ENCODE data around the gene DEFB129.
A peak's percentile ranks its signal among the peaks of the same experiment; 100 is the strongest.
"Not testable (repeated sequence)": the region's sequence is repeated elsewhere in the genome, so short reads cannot be mapped to it uniquely, and the experiment has no call there.

DEFB129 gene

DNA sequence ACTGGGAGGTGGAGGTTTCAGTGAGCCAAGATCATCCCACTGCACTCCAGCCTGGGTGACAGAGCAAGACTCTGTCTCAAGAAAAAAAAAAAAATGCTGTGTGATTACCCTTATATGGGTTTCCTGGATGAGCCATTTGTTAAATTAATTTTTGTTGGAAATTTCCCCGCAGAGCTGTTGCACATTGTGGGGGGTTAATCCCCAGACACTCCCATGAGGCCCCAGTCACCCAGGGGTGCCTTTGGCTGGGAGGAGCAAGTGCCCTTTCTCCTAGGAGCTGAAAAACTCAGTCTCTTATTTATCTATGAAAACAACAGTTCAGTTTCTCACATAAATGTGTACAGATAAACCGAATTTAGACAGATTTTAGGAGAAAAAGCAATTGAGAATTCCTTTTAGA is 25.7 kb downstream of the DEFB129 start:
- DNase-seq (ENCODE audit: low read depth in 4 of 4, low spot score in 1 of 4), result no peak

DNA sequence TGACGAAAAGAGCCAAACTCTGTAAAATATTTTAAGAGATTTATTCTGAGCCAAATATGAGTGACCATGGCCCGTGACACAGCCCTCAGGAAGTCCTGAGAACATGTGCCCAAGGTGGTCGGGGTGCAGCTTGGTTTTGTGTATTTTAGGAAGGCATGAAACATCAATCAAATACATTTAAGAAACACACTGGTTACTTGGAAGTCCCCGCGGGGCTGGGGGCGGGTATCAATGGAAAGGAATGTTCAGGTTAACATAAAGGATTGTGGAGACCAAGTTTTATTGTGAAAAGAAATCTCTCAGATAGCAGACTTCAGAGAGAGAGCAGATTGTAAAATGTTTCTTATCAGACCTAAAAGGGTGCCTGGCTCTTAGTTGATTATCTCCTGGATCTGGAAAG is 26.4 kb downstream of the DEFB129 start:
- not testable (repeated sequence) for DNase-seq (ENCODE audit: low read depth in 4 of 4, low spot score in 1 of 4)

DNA sequence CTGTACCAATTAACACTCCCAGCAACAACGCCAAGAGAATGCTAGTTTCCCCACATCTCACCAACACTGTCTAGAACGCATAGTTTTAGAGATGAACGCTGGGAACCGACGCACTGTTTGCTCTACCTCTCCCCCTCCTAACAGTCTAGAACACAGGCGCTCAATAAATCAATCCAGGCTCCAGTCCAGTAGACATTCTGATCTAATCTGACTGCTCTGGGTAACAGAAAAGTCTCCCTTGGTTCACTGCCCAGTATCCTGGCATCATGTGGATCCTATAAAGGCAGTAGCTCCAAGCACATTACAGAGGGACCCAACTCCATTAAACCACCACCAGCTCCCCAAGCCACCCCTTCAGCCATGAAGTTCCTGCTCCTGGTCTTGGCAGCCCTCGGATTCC is 30.4 kb downstream of the DEFB129 start, which contains the start of gene DEFB132:
DEFB132 (plus strand) TSS at position 306 of the 400 bp plus-strand sequence; CDS start at position 361, 55 bp downstream.
- DNase-seq (ENCODE audit: low read depth in 4 of 4, low spot score in 1 of 4), result no peak

DNA sequence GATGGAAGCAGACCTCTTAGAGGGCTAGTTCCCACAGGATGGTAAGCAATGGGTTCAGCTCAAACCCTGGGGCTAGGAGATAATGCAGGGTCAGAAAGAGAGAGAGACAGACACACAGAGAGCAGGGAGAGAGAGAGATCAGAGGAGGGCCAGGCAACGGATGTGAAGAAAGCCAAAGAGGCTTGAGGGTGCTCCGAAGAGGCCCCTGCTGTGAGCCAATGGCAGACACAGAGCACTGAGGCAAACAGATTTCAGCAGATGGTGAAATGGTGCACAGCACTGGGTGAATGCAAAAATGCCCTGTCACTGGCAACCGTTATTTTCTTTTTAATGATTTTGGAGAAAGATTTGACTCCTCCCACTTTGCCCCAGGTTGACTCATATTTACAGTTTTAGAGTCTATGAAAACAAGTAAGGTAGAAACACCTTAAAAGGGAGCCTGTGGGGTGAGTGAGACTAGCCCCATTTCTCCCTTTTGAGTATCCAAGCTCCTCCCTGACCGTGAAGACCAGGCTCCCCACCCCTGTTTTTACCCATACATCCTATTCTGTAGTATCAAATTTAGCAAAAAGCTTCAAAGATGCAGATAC is 31.3 kb downstream of the DEFB129 start:
- DNase-seq (ENCODE audit: low read depth in 4 of 4, low spot score in 1 of 4), result no peak

DNA sequence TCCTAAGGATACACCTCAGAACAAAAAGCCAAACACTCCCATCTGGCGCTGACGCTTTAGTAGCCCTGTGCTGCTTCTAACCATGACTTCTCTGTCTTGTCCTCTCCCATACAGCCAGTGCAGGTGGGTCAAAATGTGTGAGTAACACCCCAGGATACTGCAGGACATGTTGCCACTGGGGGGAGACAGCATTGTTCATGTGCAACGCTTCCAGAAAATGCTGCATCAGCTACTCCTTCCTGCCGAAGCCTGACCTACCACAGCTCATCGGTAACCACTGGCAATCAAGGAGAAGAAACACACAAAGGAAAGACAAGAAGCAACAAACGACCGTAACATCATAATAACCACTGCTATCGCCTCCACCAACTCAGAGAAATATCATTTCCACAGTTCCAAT is 31.9 kb downstream of the DEFB129 start:
- no peak for DNase-seq (ENCODE audit: low read depth in 4 of 4, low spot score in 1 of 4)

DNA sequence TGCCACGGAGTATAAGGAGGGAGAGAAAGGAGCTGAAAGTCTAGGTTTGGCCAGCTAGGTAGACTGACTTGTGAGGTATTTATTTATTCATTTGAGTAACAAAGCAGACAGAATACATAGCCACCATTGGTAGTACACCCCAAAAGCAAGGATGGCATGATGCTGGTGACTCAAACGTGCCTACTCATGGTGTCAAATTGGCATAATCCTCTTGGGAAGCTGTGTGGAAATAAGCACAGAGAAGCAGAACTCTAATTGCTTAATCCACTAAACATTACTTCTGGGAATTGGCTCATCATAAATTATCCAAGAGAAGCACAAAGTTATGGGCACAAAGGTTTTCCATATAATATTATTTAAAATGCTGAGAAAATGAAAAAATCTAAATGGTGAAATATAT is 32.9 kb downstream of the DEFB129 start:
- DNase-seq (ENCODE audit: low read depth in 4 of 4, low spot score in 1 of 4), result no peak

DNA sequence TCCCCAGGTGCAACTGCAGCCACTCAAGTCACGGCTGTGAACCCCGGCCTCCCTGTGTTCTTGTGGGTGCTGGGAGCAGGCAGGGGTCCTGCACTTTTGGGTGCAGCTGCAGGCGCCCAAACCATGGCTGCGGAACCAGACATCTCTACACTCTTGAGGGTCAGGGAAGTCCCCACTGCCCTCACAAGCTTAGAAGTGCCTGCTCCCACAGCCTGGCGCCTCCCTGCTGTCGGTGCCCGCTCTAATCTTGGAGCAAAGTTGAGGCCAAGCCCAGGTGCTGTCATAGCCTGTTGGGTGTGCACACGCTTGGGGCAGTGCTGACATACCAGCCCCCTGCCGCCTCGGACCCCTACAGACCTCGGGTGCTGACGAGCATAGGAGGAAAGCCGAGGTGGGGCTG is 36.6 kb downstream of the DEFB129 start:
- no peak for DNase-seq (ENCODE audit: low read depth in 4 of 4, low spot score in 1 of 4)

DNA sequence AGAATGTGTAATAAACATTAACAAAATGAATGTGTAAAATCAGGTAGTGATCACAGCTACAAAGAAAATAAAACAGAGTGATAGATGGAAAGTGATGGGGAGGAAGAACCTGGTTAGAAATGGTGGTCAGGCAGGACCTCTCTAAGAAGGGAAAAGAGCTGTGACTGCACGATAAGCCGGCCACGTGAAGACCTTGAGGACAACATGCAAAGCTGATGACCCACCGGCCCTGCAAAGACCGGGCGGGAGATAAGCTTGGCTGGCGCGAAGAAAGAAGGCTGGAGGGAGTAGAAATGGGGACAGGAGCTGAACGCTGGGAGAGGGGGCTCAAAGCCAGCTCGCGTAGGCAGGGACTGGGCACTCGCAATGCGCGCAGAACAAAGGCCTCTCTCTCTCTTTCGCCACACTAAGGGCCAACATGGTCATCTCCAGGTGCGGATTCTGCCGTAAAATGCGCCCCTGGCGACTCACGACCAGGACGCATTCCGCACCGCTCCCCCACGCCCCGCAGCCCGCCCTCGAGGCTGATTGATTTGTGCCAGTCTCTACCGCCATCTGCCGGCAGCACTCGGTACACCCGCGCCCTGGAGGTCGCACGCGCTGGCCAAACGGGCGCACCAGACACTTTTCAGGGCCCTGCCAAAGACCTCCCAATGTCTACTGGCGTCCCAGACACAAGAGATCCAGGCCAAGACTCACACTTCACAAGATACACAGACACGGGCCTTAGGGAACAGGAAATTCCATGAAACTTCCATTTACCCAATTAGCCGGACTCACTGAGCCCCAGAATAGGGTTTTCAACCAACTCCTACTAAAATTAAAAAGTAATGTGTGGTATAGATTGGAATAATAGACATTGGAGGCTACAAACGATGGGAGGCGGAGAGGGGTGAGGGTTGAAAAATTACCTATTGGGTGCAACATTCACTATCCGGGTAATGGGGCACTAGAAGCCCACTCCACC is 39.8 kb downstream of the DEFB129 start:
- DNase-seq (ENCODE audit: low read depth in 4 of 4, low spot score in 1 of 4), result peak; percentile 82 to 96 (median 86)

DNA sequence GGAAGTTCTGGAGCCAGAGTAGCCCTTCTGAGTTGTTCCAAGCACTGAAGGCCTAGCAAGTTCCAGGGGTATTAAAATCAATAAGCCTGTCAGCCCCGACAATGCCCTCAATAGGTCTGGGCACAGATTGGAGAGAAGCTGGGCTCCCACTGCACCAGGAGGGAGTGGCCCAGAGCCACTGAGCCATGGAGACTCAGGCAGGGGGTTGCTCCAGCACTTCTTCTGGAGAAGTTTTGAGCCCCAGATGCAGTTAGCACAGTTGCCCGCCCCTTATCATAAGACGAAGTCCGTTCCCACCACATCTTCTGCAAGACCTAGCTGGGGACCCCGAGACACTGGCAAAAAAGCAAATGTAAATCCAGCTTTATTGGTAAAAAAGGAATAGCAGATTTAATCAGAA is 43.5 kb downstream of the DEFB129 start:
- DNase-seq (ENCODE audit: low read depth in 4 of 4, low spot score in 1 of 4), result no peak

DNA sequence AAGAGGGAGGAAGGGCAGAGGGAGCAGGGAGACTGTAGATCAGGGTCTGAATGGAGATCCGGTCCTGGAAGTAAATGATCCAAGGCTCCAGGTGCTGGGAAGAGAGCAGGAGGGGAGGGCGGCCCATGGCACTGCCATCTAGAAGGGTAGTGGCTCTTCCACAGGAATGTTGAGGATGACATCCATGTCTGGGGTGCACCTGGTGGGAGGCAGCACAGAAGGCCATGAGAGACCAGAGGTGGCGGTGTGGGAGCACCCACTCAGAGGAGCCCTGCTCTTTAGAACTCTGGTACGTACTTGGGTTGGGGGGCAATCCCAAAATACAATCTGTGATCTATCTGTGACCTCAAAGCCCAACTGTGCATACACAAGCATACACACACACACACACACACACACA is 44.0 kb downstream of the DEFB129 start:
- no peak for DNase-seq (ENCODE audit: low read depth in 4 of 4, low spot score in 1 of 4)

DNA sequence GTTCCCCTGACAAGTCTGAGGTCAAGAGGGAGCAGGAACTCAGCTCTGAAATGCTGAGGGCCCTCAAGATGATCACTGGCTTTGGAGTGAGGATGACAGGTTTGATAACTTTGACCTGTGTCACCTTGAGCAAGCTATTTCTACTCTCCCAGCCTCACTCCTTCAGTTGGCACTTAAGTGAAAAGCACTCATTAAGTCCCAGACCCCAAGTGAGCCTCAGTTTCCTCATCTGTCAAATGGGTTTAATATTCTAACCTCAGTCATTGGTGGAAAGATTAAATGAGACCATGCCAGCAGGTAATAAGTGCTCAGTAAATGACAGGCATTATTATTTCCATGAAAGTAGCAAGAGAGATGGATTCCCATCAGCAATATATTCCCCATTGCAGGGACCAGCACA is 44.5 kb downstream of the DEFB129 start:
- no peak for DNase-seq (ENCODE audit: low read depth in 4 of 4, low spot score in 1 of 4)

DNA sequence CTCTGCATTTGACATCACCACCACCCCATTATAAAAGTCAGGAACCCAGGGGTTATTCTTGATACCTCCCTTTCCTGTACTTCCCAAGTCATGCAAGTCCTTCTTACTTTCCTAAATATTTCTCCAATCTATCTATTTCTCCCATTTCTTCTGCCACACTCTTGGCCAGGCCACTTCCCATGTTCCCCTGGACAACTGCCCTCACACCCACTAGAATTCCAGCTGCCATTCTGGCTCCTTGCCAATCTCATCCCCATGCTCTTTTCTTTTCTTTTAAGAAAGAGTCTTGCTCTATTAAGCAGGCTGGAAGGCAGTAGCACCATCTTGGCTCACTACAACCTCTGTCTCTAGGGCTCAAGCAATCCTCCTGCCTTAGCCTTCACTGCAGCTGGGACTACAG is 45.7 kb downstream of the DEFB129 start:
- DNase-seq (ENCODE audit: low read depth in 4 of 4, low spot score in 1 of 4), result no peak

DNA sequence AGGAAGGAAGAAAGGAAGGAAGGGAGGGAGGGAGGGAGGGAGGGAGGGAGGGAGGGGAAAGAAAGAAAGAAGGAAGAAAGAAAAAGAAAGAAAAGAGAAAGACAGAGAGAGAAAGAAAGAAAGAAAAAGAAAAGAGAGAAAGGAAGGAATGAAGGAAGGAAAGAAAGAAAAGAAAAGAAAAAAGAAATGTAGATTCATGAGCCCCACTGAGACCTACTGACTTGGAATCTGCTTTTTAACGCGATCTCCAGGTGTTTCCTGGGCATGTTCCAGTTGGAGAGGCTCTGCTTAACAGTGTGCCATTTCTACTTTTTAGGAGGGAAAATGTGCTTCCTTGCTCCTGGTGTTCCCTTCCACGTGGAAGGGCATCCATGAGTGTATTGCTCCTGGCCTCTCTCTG is 46.8 kb downstream of the DEFB129 start:
- DNase-seq (ENCODE audit: low read depth in 4 of 4, low spot score in 1 of 4), result no peak

DNA sequence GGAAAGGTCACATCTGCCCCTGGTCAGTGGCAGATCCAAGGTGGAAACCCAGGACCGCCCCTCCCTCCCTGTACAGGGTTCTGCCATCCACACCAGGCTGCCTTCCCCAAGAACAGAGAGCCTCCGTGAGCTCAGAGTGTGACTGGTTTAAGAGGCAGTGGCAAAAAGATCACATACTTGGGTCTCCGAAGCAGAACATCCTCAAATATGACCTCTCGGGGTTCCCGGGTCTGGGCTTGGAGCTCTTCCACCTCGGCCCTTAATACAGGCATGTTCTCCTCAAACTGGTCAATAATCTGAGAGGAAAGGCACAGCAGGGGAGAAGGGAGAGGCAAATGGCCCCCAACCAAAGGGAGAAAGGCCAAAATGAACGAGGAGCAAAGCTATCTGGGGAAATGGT is 48.7 kb downstream of the DEFB129 start:
- DNase-seq (ENCODE audit: low read depth in 4 of 4, low spot score in 1 of 4), result no peak

DNA sequence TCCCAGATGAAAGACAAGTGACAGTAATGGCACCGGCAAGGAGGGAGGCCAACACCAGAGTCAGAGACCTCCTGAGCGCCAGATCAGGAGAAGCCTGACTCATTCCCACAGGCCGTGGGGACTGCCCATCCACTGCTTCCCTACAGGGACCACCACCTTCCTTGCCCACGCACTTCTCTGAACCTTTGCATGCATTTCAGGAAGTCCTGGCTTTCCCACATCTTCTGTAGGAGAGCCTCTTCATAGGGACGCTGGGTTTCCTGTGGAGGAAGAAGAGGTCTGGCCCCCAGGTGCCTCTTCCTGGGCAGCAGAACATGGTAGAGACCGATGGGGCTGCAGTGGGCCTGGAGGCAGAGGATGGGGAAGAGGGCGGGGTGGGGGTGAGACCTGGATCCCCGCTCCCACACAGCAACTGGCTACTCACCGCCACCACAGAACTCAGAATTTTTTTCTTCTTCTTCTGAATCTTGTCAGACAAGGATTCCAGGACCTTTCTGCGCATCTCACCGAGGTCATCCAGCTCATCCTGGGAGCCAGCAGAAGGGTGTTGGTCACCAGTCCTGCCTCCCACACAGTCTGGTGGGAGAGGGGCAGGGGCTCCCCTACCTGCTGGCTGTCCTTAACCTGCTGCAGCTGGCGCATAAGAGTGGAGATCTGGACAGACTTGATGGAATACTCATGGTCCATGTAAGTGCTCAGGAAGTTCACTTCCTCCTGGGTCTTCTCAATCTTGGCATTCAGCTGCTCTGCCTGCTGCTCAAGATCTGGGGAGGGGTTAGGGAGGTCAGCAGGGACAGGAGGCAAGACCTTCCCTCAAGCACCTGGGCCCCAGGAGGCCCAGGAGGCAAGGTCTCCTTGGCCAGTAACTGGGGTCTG is 49.8 kb downstream of the DEFB129 start:
- DNase-seq (ENCODE audit: low read depth in 4 of 4, low spot score in 1 of 4), result no peak

DNA sequence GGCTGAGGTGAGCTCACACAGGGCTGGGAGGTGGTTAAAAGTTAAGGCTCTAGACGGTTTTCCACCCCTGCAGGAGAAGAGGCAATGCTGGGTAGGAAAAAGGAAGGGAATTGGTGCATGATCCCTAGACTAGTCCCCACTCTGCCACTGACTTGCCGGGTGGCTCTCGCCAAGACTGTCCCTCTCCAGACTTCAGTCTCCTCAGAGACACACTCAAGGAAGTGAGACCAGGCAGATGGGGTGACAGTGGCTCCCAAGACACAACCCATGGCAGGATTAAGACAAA is 50.4 kb downstream of the DEFB129 start:
- no peak for DNase-seq (ENCODE audit: low read depth in 4 of 4, low spot score in 1 of 4)

DNA sequence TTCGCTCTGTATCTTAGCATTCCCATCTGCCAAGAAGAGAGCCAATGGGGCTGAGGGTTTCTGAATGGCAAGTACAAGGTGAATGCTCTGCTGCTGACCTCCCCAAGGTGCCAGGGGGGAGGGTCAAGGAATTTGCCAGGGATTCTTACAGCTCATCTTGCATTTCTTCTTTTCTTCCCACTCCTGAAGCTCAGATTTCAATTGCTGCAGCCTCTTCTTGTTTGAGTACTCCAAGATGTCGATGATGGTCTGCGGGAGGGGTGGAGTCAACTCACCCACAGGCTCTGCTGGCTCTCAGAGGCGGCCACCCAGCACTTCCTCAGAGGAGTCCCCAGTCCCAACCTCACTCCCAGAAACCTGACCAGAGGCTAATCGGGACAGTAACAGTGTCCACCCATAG is 51.1 kb downstream of the DEFB129 start:
- DNase-seq (ENCODE audit: low read depth in 4 of 4, low spot score in 1 of 4), result no peak

DNA sequence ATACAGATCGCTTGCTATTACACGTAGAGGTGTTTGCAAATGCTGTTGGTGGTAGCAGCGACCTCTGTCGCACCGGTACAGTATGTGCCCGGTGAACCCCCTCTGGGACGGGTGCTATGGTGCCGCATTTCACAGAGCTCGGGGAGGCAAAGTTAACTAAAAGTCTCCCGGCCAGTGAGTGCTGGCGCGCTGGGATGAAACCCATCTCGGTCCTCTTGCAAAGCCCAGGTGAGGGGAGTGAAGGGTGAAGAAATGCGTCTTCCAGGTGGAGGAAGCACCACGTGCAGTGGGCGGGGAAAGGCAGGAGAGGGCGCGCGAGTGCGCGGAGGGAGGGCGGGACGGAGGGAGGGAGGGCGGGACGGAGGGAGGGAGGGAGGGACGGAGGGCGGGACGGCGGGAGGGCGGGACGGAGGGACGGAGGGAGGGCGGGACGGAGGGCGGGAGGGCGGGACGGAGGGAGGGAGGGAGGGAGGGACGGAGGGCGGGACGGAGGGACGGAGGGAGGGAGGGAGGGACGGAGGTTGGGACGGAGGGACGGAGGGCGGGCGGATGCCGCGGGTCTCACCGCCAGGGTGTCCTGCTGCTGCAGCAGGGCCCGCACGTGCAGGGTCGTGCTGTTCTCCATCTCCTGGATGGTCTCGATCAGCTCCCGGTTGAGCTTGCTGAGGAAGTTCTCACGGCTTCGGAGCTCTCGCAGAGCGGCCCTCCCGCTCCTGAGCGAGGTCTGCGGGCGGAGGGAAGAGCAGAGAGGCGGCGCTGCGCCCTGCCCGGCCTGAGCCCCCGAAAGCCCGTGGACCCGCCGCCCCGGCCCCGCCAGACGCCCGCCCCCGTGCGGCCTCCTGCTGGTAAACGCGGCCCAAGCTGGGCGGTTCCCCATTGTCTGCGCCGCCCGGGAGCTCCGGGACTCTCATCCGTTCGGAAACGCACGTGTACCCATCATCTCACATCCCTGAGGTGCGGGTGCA is 51.8 kb downstream of the DEFB129 start:
- DNase-seq (ENCODE audit: low read depth in 4 of 4, low spot score in 1 of 4), result no peak

Measured in stimulated activated CD4-positive, alpha-beta T cell treated with anti-CD3 and anti-CD28 coated beads, Interleukin-1b, Interleukin-23, amount 100 ng/mL, for 24 hours (primary cell).